NCI-H187 treated with DMSO at 0.1 percent for 48 hours (cell line): ENCODE measurements around the gene KRT23.
"Not testable (repeated sequence)": the region's sequence is repeated elsewhere in the genome, so short reads cannot be mapped to it uniquely, and the experiment has no call there.

ENCODE experiments used
- DNase-seq: peaks from one replicate; lab custom pipeline; 2025; lab: John Stamatoyannopoulos, UW

Gene KRT23

GRCh38 chr17:40950176-40950575 lies 12.7 kb upstream of the KRT23 start:
- no peak for DNase-seq

GRCh38 chr17:40949418-40949817 lies 12.0 kb upstream of the KRT23 start:
- no peak for DNase-seq

GRCh38 chr17:40947929-40948328 lies 10.5 kb upstream of the KRT23 start:
- no peak for DNase-seq

GRCh38 chr17:40945414-40945813 lies 8.0 kb upstream of the KRT23 start:
- DNase-seq, result no peak

GRCh38 chr17:40944531-40944930 lies 7.1 kb upstream of the KRT23 start:
- no peak for DNase-seq

GRCh38 chr17:40942553-40942952 lies 5.1 kb upstream of the KRT23 start:
- no peak for DNase-seq

- DNase-seq, result no peak
These were observed 2.8 kb upstream of the KRT23 start for GRCh38 chr17:40940266-40940665.

- no peak for DNase-seq
These were observed 1.5 kb upstream of the KRT23 start for GRCh38 chr17:40938981-40939380.

GRCh38 chr17:40936976-40937375 lies 470 bp downstream of the KRT23 start:
- DNase-seq, result no peak

GRCh38 chr17:40936437-40936971 lies 942 bp downstream of the KRT23 start:
- no peak for DNase-seq

- no peak for DNase-seq
These were observed 1.8 kb downstream of the KRT23 start for GRCh38 chr17:40935624-40936023.

GRCh38 chr17:40932608-40933007 lies 4.8 kb downstream of the KRT23 start:
- no peak for DNase-seq

- no peak for DNase-seq
These were observed 6.1 kb downstream of the KRT23 start for GRCh38 chr17:40931311-40931710.

- DNase-seq, result no peak
These were observed 11.1 kb downstream of the KRT23 start for GRCh38 chr17:40926341-40926740.

- no peak for DNase-seq
These were observed 15.2 kb downstream of the KRT23 start for GRCh38 chr17:40922239-40922638.

- no peak for DNase-seq
These were observed 16.4 kb downstream of the KRT23 start for GRCh38 chr17:40921026-40921425.

- DNase-seq, result not testable (repeated sequence)
These were observed 20.3 kb downstream of the KRT23 start for GRCh38 chr17:40917116-40917515.

GRCh38 chr17:40916366-40916765 lies 21.1 kb downstream of the KRT23 start:
- no peak for DNase-seq

GRCh38 chr17:40915721-40916256 lies 21.7 kb downstream of the KRT23 start:
- DNase-seq, result no peak

GRCh38 chr17:40915199-40915661 lies 22.2 kb downstream of the KRT23 start:
- no peak for DNase-seq

- DNase-seq, result no peak
These were observed 23.2 kb downstream of the KRT23 start for GRCh38 chr17:40914075-40914855.

GRCh38 chr17:40912486-40913210 lies 24.8 kb downstream of the KRT23 start:
- DNase-seq, result no peak

- DNase-seq, result no peak
These were observed 27.0 kb downstream of the KRT23 start for GRCh38 chr17:40910441-40910841.
